NCI-H2227 (cell line): ENCODE measurements around the gene IL36A.

Experiments
- DNase-seq: peaks from one replicate; lab custom pipeline; 2025; ENCODE audit not compliant: unreplicated experiment; lab: John Stamatoyannopoulos, UW

The IL36A gene

GRCh38 chr2:113046465-113046864 lies 41.2 kb downstream of the IL36A start:
- no peak for DNase-seq

- no peak for DNase-seq
Observed at GRCh38 chr2:113050921-113051895, 45.9 kb downstream of the IL36A start.

- DNase-seq = no peak
Observed at GRCh38 chr2:113052396-113052917, 47.2 kb downstream of the IL36A start, which contains the start of gene IL36B. IL36B (minus strand) TSS chr2:113052867.

GRCh38 chr2:113053666-113054065 lies 48.4 kb downstream of the IL36A start:
- no peak for DNase-seq

GRCh38 chr2:113054066-113054465 lies 48.8 kb downstream of the IL36A start:
- DNase-seq = no peak

- no peak for DNase-seq
Observed at GRCh38 chr2:113056521-113056920, 51.3 kb downstream of the IL36A start.

GRCh38 chr2:113057117-113057516 lies 51.9 kb downstream of the IL36A start:
- no peak for DNase-seq
